Transverse colon (tissue), 4 donors: ENCODE measurements around the gene HLA-B. TPM values are rescaled to one million over a fixed set of nuclear protein-coding genes. Genes with fewer than 3 reads are reported as not detected.

ENCODE experiments used
- DNase-seq: peaks from one replicate; pipeline ENCODE4 v3.0.0-alpha.2; 2019
- H3K27ac ChIP-seq, 4 donors: fragments of 200-600 bp; sonication (generic); 2 replicates each; pipeline ENCODE4 v1.5.1; 2016 to 2018; ENCODE audit warnings: inconsistent platforms in 4 of 4
- H3K27me3 ChIP-seq: fragments of 200-600 bp; sonication (generic); 2 replicates; pipeline ENCODE4 v1.5.1; 2017; ENCODE audit warnings: inconsistent platforms
- H3K36me3 ChIP-seq, 4 donors: fragments of 200-600 bp; sonication (generic); 2 replicates each; pipeline ENCODE4 v1.5.1; 2017 to 2019; ENCODE audit warnings: inconsistent platforms in 4 of 4
- H3K4me1 ChIP-seq, 4 donors: fragments of 200-600 bp; sonication (generic); 2 replicates each; pipeline ENCODE4 v1.5.1; 2017 to 2020; ENCODE audit warnings: inconsistent platforms in 4 of 4
- H3K4me3 ChIP-seq, 4 donors: fragments of 200-600 bp; sonication (generic); 1 replicate in 1 of 4; 2 replicates in 3 of 4; pipeline versions ENCODE4 v1.5.1 to v1.6.1; 2017 to 2019; ENCODE audit warnings: inconsistent platforms in 4 of 4
- H3K9me3 ChIP-seq, 2 donors: fragments of 200-600 bp; sonication (generic); 2 replicates each; pipeline ENCODE4 v1.5.1; 2017 to 2019; ENCODE audit warnings: inconsistent platforms in 2 of 2
- EP300 ChIP-seq: sonication (generic); formaldehyde crosslinking; IDR thresholded peaks from one replicate; pipeline ENCODE4 v1.6.1; 2017; ENCODE audit warnings: antibody characterized with exemption, low read depth
- POLR2A ChIP-seq: fragments of 450-650 bp; IDR thresholded peaks from one replicate; pipeline ENCODE4 v1.6.1; 2016; ENCODE audit warnings: antibody characterized with exemption, mild to moderate bottlenecking, moderate library complexity
- POLR2AphosphoS5 ChIP-seq, 3 donors: sonication (generic); formaldehyde crosslinking; IDR thresholded peaks; one replicate each; pipeline ENCODE4 v1.6.1; 2016; ENCODE audit warnings: antibody characterized with exemption in 3 of 3
- WGBS, 2 donors: methylation state at CpG; one replicate each; pipeline ENCODE4 v1.1.5; 2018; ENCODE audit warnings: low coverage in 1 of 2; 5-methylcytosine and 5-hydroxymethylcytosine counted together
- in situ Hi-C, 4 donors: fragments of 200-750 bp; cut with MboI; loops; one replicate each; pipeline versions ENCODE4 v1.15.0 to v1.15.1; 2017; ENCODE audit warnings: low sequenced_read_pairs in 3 of 4, low pct_ligation_motif_present in 1 of 4, low pct_unique_long_range_greater_than_20kb in 1 of 4
- intact Hi-C: fragments of 100-400 bp; cut with DNase I; formaldehyde crosslinking; loops from one replicate; pipeline ENCODE4 v1.15.1; 2023; ENCODE audit warnings: low total_unique reads
- total RNA-seq, 4 donors: library from RNA; depleted of rRNA; stranded (reverse); fragments of >200 nt; gene quantifications; one replicate each; pipeline ENCODE4 v1.1.0, GENCODE V29; 2016
- TF ChIP-seq, protein P1 (sequence below), 5 experiments: fragments of 200-600 bp in 3 of 5; fragments of 450-650 bp in 2 of 5; sonication (generic) in 3 of 5; IDR thresholded peaks; 1 replicate in 2 of 5; 2 replicates in 3 of 5; pipeline ENCODE4 v1.5.1; 2016 to 2017; ENCODE audit warnings: antibody characterized with exemption in 5 of 5, inconsistent platforms in 3 of 5, mild to moderate bottlenecking in 2 of 5, moderate library complexity in 1 of 5

Gene HLA-B
- total RNA-seq, 4 donors from 2014 or later, result 915 to 3,432 (median 2,814) TPM

- in situ Hi-C loops, result loop anchor here in 2 of 4 donors (5.0 kb wide), 1 partner anchor 40 kb away; no protein-coding TSS in a partner anchor
- TF ChIP-seq, protein P1, sequence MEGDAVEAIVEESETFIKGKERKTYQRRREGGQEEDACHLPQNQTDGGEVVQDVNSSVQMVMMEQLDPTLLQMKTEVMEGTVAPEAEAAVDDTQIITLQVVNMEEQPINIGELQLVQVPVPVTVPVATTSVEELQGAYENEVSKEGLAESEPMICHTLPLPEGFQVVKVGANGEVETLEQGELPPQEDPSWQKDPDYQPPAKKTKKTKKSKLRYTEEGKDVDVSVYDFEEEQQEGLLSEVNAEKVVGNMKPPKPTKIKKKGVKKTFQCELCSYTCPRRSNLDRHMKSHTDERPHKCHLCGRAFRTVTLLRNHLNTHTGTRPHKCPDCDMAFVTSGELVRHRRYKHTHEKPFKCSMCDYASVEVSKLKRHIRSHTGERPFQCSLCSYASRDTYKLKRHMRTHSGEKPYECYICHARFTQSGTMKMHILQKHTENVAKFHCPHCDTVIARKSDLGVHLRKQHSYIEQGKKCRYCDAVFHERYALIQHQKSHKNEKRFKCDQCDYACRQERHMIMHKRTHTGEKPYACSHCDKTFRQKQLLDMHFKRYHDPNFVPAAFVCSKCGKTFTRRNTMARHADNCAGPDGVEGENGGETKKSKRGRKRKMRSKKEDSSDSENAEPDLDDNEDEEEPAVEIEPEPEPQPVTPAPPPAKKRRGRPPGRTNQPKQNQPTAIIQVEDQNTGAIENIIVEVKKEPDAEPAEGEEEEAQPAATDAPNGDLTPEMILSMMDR (IDR thresholded peaks at IDR 0.05), result no peak
- TF ChIP-seq POLR2AphosphoS5 (IDR thresholded peaks at IDR 0.05), result no peak
- TF ChIP-seq POLR2A, result no peak
- TF ChIP-seq EP300, result no peak
- Histone ChIP-seq H3K36me3 (no peaks in the 10 kb centered on the region), H3K27ac (peak overlapping the region; percentile 98 to 100 (median 99)), H3K4me3 (peak overlapping the region; percentile 19 to 92 (median 72)), H3K4me1 (peaks cover 27 to 65% (median 43%) of the 10 kb centered on the region in 4 donors), H3K9me3 (no peaks in the 10 kb centered on the region), H3K27me3 (no peaks in the 10 kb centered on the region)
- intact Hi-C loops, result no loop called here
- WGBS, 2 donors, result 0 to 8% methylated on average over 14 to 27 of the region's 27 CpGs
- peak; percentile 38 for DNase-seq
Measured at GRCh38 chr6:31402324-31403282, 45.6 kb upstream of the HLA-B start.

- Histone ChIP-seq H3K27ac (peak overlapping the region; percentile 98 to 100 (median 99)), H3K4me3 (peak overlapping the region; percentile 67 to 92 (median 79)), H3K36me3 (no peaks in the 10 kb centered on the region), H3K9me3 (no peaks in the 10 kb centered on the region), H3K27me3 (no peaks in the 10 kb centered on the region), H3K4me1 (peaks cover 28 to 67% (median 44%) of the 10 kb centered on the region in 4 donors)
- 27% methylated on average over 4 of the region's 4 CpGs; no CpG with 5 or more reads in 1 of the 2 donors for WGBS, 2 donors
- peak; percentile 69 to 90 (median 82) for TF ChIP-seq POLR2AphosphoS5 (IDR thresholded peaks at IDR 0.05)
- TF ChIP-seq EP300, result no peak
- peak; percentile 76 for TF ChIP-seq POLR2A
- TF ChIP-seq, protein P1 (IDR thresholded peaks at IDR 0.05), result no peak
- in situ Hi-C loops (loop anchor here in 2 of 4 donors (5.0 kb wide), 1 partner anchor 41 kb away; no protein-coding TSS in a partner anchor), intact Hi-C loops (no loop called here)
- DNase-seq, result peak; percentile 75
Measured at GRCh38 chr6:31401403-31401802, 44.4 kb upstream of the HLA-B start.

DNA sequence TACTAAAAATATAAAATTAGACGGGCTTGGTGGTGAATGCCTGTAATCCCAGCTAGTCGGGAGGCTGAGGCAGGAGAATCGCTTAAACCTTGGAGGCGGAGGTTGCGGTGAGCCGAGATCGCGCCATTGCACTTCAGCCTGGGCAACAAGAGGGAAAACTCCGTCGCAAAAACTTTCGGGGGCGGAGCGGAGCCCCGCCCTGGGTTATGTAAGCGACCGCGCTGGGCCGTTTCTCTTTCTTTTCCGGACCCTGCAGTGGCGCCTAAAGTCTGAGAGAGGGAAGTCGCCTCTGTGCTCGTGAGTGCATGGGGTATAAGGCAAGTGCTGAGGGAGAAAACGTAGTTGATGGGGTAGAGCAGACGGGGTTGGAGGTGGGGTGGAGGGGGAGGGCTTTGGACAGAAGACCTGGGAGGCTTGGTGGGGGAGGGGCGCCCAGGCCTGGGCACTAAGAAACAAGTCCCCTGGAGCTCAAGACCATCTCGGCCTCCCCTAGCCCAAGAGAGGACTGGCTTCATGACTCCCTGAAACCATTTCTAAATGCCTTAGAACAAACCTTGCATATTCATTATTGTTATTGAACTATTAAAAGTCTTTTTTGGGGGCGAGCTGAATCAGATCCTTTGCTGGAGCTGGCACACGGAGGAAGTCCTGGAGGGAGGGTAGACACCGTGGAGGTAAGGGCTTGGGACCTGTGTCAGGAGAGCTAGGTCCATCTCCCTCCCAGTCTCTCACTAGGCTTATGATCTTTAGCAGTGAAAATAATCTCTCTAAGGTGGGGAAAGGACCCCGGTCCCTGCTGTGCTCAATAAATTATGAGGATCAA is 43.7 kb upstream of the HLA-B start:
- Histone ChIP-seq H3K27me3 (no peaks in the 10 kb centered on the region), H3K4me1 (peaks cover 28 to 67% (median 44%) of the 10 kb centered on the region in 4 donors), H3K9me3 (no peaks in the 10 kb centered on the region), H3K36me3 (no peaks in the 10 kb centered on the region), H3K27ac (peak overlapping the region; percentile 98 to 100 (median 99)), H3K4me3 (peak overlapping the region; percentile 67 to 92 (median 79))
- in situ Hi-C loops, result loop anchor here in 2 of 4 donors (5.0 kb wide), 1 partner anchor 42 kb away; no protein-coding TSS in a partner anchor
- DNase-seq, result peak; percentile 88
- TF ChIP-seq POLR2A, result peak; percentile 59
- peak; percentile 47 to 85 (median 77) for TF ChIP-seq POLR2AphosphoS5 (IDR thresholded peaks at IDR 0.05)
- no peak for TF ChIP-seq EP300
- TF ChIP-seq, protein P1 (IDR thresholded peaks at IDR 0.05), result no peak
- WGBS, 2 donors, result 1 to 11% methylated on average over 3 to 30 of the region's 30 CpGs
- intact Hi-C loops, result no loop called here
